SH-SY5Y (cell line): ENCODE results near the gene ZNF148.

Experiments
- GATA2 ChIP-seq: IDR thresholded peaks from 2 replicates; pipeline ENCODE4 v1.6.1; 2011; ENCODE audit warnings: mild to moderate bottlenecking, low read depth, low read length
- GATA3 ChIP-seq: IDR thresholded peaks from 2 replicates; pipeline ENCODE4 v1.6.1; 2011; ENCODE audit warnings: low read depth, mild to moderate bottlenecking, low read length, moderate library complexity

GRCh38 chr3:125179143-125179883 is 195.8 kb downstream of the ZNF148 start:
- TF ChIP-seq GATA2 (no peak), GATA3 (no peak)
